Measurements from ENCODE around the gene ALKBH4.
"Not testable (repeated sequence)": the region's sequence is repeated elsewhere in the genome, so short reads cannot be mapped to it uniquely, and the experiment has no call there.

Gene ALKBH4

DNA sequence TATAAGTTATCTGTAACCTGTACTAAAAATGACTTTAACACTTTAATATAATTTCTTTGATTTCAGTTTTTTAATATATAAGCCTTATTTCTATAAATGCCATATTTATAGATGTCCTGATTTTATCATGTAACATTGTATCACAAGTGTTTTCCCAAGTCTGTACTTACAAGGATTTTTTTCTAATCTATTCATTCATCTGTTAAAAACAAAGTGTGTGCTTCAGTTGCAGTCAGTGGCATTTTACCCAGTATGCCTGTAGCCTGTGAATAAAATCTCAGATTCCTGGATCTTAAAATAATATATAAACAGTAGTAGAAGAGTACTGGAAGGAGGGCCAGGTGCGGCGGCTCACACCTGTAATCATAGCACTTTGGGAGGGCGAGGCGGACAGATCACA is 51.1 kb downstream of the ALKBH4 start:
- Mint-ChIP-seq H3K4me1 (ENCODE audit: low read depth) (peaks cover 45% of the 10 kb centered on the region), H3K4me3 (no peak overlapping the region), H3K27me3 (ENCODE audit: low read depth) (no peaks in the 10 kb centered on the region), H3K9me3 (peaks cover 6% of the 10 kb centered on the region), H3K36me3 (ENCODE audit: low read depth) (peaks cover 40% of the 10 kb centered on the region), H3K27ac (peak overlapping the region; percentile 67)

- Mint-ChIP-seq H3K36me3 (ENCODE audit: low read depth) (peaks cover 43% of the 10 kb centered on the region), H3K9me3 (peaks cover 6% of the 10 kb centered on the region), H3K4me3 (no peak overlapping the region), H3K27me3 (ENCODE audit: low read depth) (no peaks in the 10 kb centered on the region), H3K27ac (no peak overlapping the region), H3K4me1 (ENCODE audit: low read depth) (peaks cover 42% of the 10 kb centered on the region)
Measured at GRCh38 chr7:102413091-102413490, 51.6 kb downstream of the ALKBH4 start.

GRCh38 chr7:102412548-102412947 is 52.1 kb downstream of the ALKBH4 start:
- peaks cover 6% of the 10 kb centered on the region for H3K9me3 Mint-ChIP-seq
- H3K36me3 Mint-ChIP-seq (ENCODE audit: low read depth) = peaks cover 47% of the 10 kb centered on the region
- H3K4me3 Mint-ChIP-seq = no peak overlapping the region
- peaks cover 40% of the 10 kb centered on the region for H3K4me1 Mint-ChIP-seq (ENCODE audit: low read depth)
- H3K27me3 Mint-ChIP-seq (ENCODE audit: low read depth) = no peaks in the 10 kb centered on the region
- no peak overlapping the region for H3K27ac Mint-ChIP-seq

GRCh38 chr7:102410918-102411317 is 53.7 kb downstream of the ALKBH4 start:
- Mint-ChIP-seq H3K4me3 (no peak overlapping the region), H3K27me3 (ENCODE audit: low read depth) (no peaks in the 10 kb centered on the region), H3K4me1 (ENCODE audit: low read depth) (peaks cover 26% of the 10 kb centered on the region), H3K27ac (no peak overlapping the region), H3K9me3 (peaks cover 6% of the 10 kb centered on the region), H3K36me3 (ENCODE audit: low read depth) (peaks cover 49% of the 10 kb centered on the region)

DNA sequence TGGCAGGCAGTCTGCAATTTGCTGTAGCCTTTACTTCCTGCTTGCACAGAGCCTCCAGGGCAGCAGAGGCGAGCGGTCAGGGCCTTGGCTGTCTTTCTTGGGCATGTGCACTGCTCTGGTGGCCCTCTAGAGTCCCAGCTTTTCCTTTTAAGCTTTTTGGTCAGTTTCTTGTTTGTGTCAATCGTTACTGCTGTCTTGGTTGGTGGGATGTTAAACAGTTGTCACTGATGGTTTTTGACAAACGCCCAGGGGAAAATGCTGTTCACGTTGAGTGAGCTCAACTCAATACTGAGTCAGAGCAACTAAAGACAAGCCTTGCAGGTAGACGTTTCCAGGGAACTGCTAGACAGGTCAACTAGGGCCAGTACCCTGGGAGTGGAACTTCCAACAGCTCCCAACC is 54.5 kb downstream of the ALKBH4 start:
- Mint-ChIP-seq H3K9me3 (peaks cover 6% of the 10 kb centered on the region), H3K36me3 (ENCODE audit: low read depth) (peaks cover 44% of the 10 kb centered on the region), H3K4me1 (ENCODE audit: low read depth) (peaks cover 18% of the 10 kb centered on the region)

GRCh38 chr7:102409340-102409739 is 55.3 kb downstream of the ALKBH4 start:
- no peak overlapping the region for H3K4me3 Mint-ChIP-seq
- peaks cover 16% of the 10 kb centered on the region for H3K4me1 Mint-ChIP-seq (ENCODE audit: low read depth)
- H3K27me3 Mint-ChIP-seq (ENCODE audit: low read depth) = no peaks in the 10 kb centered on the region
- H3K27ac Mint-ChIP-seq = peak overlapping the region; percentile 58
- peaks cover 44% of the 10 kb centered on the region for H3K36me3 Mint-ChIP-seq (ENCODE audit: low read depth)
- peaks cover 6% of the 10 kb centered on the region for H3K9me3 Mint-ChIP-seq

More for the DNA sequence above, 54.5 kb downstream of the ALKBH4 start:
- Mint-ChIP-seq H3K27ac (peak overlapping the region; percentile 27), H3K4me3 (no peak overlapping the region), H3K27me3 (ENCODE audit: low read depth) (no peaks in the 10 kb centered on the region)

- H3K9me3 Mint-ChIP-seq; H3K27ac Mint-ChIP-seq; H3K4me3 Mint-ChIP-seq; H3K27me3 Mint-ChIP-seq (ENCODE audit: low read depth): not testable (repeated sequence)
- H3K36me3 Mint-ChIP-seq (ENCODE audit: low read depth) = peaks cover 47% of the 10 kb centered on the region
- H3K4me1 Mint-ChIP-seq (ENCODE audit: low read depth) = peaks cover 14% of the 10 kb centered on the region
Measured at GRCh38 chr7:102408530-102408929, 56.1 kb downstream of the ALKBH4 start.

- Mint-ChIP-seq H3K27ac (no peak overlapping the region), H3K4me3 (no peak overlapping the region), H3K9me3 (peaks cover 6% of the 10 kb centered on the region), H3K36me3 (ENCODE audit: low read depth) (peaks cover 49% of the 10 kb centered on the region), H3K27me3 (ENCODE audit: low read depth) (no peaks in the 10 kb centered on the region), H3K4me1 (ENCODE audit: low read depth) (peaks cover 12% of the 10 kb centered on the region)
Measured at GRCh38 chr7:102407910-102408309, 56.8 kb downstream of the ALKBH4 start.

Data from T-helper 1 cell treated with Interleukin-12 subunit alpha and Interleukin-12 subunit beta and Interleukin-4 antibody, amounts not matched to agents 30 μg/mL and 1 μg/mL, for 36 hours (primary cell).